B cell (primary cell): ENCODE measurements around the gene DIAPH1.

ENCODE experiments used
- EZH2 ChIP-seq: IDR thresholded peaks from 2 replicates; pipeline ENCODE4 v1.6.1; 2012; ENCODE audit warnings: borderline replicate concordance, low read depth, mild to moderate bottlenecking, moderate library complexity, low read length; ENCODE audit not compliant: insufficient read depth, poor library complexity, severe bottlenecking
- TF ChIP-seq, protein P1 (sequence below): fragments of 200-600 bp; IDR thresholded peaks from one replicate; pipeline ENCODE4 v1.8.0; 2022; ENCODE audit warnings: antibody characterized with exemption, mild to moderate bottlenecking

GRCh38 chr5:141637123-141637766 is 18.4 kb upstream of the DIAPH1 start:
- TF ChIP-seq, protein P1, sequence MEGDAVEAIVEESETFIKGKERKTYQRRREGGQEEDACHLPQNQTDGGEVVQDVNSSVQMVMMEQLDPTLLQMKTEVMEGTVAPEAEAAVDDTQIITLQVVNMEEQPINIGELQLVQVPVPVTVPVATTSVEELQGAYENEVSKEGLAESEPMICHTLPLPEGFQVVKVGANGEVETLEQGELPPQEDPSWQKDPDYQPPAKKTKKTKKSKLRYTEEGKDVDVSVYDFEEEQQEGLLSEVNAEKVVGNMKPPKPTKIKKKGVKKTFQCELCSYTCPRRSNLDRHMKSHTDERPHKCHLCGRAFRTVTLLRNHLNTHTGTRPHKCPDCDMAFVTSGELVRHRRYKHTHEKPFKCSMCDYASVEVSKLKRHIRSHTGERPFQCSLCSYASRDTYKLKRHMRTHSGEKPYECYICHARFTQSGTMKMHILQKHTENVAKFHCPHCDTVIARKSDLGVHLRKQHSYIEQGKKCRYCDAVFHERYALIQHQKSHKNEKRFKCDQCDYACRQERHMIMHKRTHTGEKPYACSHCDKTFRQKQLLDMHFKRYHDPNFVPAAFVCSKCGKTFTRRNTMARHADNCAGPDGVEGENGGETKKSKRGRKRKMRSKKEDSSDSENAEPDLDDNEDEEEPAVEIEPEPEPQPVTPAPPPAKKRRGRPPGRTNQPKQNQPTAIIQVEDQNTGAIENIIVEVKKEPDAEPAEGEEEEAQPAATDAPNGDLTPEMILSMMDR, result no peak
- TF ChIP-seq EZH2, result no peak
